Sigmoid colon (tissue), 4 donors: ENCODE results near the gene PABPC3.

ENCODE experiments used
- CTCF ChIP-seq, 4 experiments: fragments of 450-650 bp in 3 of 4; fragments of 200-600 bp in 1 of 4; IDR thresholded peaks; one replicate each; pipeline ENCODE4 v1.5.1; 2016 to 2019; ENCODE audit warnings: antibody characterized with exemption in 4 of 4, mild to moderate bottlenecking in 3 of 4, moderate library complexity in 2 of 4
- POLR2AphosphoS5 ChIP-seq, 4 donors: sonication (generic); formaldehyde crosslinking; IDR thresholded peaks; one replicate each; pipeline ENCODE4 v1.6.1; 2017; ENCODE audit warnings: antibody characterized with exemption in 4 of 4

- TF ChIP-seq CTCF (IDR thresholded peaks at IDR 0.05) (no peak), POLR2AphosphoS5 (IDR thresholded peaks at IDR 0.05) (no peak)
Observed at GRCh38 chr13:25118378-25118905, 22.5 kb downstream of the PABPC3 start.
